Measurements from ENCODE around the gene MAB21L4.

Gene MAB21L4

DNA sequence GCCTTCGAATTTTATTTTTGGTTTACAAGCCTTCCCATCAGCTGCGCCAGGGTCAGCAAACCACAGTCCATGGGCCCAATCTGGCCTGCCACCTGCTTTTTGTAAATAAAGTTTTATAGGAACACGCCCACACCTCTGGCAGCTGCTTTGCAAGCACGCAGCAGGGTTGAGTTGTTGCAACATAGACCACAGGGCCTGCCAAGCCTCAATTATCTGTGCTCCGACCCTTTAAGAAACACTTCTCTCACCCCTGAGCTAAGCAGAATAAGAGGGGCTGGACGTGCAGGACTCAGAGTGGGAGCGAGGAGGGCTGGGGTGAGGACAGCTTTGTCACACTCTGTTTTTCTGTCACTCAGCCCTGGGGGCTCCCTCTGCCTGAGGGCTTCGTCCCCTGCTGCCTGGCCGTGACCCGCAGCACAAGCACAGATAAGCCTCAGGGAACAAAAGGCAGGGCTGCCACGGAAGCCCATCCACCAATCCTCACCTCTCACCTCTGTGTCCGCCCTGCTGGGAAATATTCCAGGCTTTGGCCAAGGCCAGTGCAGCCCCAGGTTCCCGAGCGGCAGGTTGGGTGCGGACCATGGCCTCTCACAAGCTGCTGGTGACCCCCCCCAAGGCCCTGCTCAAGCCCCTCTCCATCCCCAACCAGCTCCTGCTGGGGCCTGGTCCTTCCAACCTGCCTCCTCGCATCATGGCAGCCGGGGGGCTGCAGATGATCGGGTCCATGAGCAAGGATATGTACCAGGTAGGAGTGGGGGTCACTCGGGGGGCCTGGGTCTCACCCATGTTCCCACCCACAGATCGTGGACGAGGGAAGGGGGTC is 27.5 kb downstream of the MAB21L4 start, which contains the start of gene AGXT:
Gene AGXT (plus strand): TSS at position 539 of the 823 bp plus-strand sequence. CDS start 42 bp downstream, at position 581.
- Histone ChIP-seq H3K36me3 (ENCODE audit: control insufficient read depth, insufficient read depth, low read length) (no peaks in the 10 kb centered on the region), H3K9ac (ENCODE audit: low read depth, low read length) (no peak within 1 kb of the TSS), H3K4me3 (ENCODE audit: low read depth, low read length) (no peak within 1 kb of the TSS), H3K4me1 (ENCODE audit: control insufficient read depth, insufficient read depth, low read length) (no peaks in the 10 kb centered on the region), H3K27me3 (ENCODE audit: control insufficient read depth, insufficient read depth, low read length) (no peaks in the 10 kb centered on the region), H3K9me3 (ENCODE audit: control insufficient read depth, insufficient read depth, low read length) (no peaks in the 10 kb centered on the region)

DNA sequence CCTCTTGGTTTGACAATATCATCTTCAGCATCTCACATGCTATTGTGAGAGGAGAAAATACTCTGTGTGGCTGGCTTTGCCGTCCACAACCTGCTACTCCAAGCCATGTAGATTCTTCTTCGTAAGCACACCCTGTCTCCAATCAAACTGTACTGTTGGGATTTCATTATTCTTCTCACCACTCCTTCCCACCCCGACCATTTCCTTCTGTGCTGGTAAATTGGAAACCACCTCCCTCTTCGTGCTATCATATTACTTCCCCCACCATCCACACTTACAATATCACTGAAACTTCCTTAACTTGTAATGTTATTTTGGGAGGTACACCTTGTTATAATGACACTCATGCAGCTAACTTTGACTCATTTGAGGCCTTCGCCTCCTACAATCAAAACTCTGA is 30.6 kb downstream of the MAB21L4 start:
- Histone ChIP-seq H3K36me3 (ENCODE audit: control insufficient read depth, insufficient read depth, low read length) (no peaks in the 10 kb centered on the region), H3K9ac (ENCODE audit: low read depth, low read length) (no peak overlapping the region), H3K4me3 (ENCODE audit: low read depth, low read length) (no peak overlapping the region), H3K27me3 (ENCODE audit: control insufficient read depth, insufficient read depth, low read length) (no peaks in the 10 kb centered on the region), H3K9me3 (ENCODE audit: control insufficient read depth, insufficient read depth, low read length) (no peaks in the 10 kb centered on the region), H3K4me1 (ENCODE audit: control insufficient read depth, insufficient read depth, low read length) (no peaks in the 10 kb centered on the region)

DNA sequence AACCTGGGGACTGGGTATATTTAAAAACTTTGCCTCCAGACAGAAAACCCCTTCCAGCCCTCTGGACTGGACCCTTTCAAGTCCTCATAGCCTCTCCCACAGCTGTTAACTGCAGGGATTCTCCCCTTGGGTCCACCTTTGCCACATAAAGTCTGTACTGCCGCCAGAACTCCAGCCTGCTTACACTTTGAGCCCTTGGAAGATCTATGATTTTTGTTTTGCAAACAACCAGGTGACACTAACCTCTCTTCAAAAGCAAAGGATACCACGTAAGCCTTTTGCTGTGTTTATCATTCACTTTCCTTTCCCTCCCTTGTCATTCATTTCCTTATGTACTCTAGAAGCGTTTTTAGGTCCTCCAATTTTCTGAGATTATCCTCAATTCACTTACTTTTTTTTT is 31.5 kb downstream of the MAB21L4 start:
- Histone ChIP-seq H3K9me3 (ENCODE audit: control insufficient read depth, insufficient read depth, low read length) (no peaks in the 10 kb centered on the region), H3K36me3 (ENCODE audit: control insufficient read depth, insufficient read depth, low read length) (no peaks in the 10 kb centered on the region), H3K9ac (ENCODE audit: low read depth, low read length) (no peak overlapping the region), H3K4me3 (ENCODE audit: low read depth, low read length) (no peak overlapping the region), H3K27me3 (ENCODE audit: control insufficient read depth, insufficient read depth, low read length) (no peaks in the 10 kb centered on the region), H3K4me1 (ENCODE audit: control insufficient read depth, insufficient read depth, low read length) (no peaks in the 10 kb centered on the region)

DNA sequence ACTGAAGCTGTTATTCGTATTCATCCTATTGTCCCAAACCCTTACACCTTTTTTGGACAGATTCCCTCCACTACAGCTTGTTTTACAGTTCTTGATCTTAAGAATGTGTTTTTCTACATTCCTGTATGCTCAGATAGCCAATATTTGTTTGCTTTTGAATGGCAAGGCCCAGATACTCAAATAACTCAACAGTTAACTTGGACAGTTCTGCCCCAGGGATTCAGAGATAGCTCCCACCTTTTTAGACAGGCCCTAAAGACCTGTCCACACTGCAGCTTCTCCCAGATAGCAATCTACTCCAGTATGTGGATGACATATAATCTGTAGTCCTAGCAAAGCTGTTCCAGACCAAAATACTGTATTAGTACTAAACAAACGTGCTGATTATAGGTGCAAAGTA is 34.4 kb downstream of the MAB21L4 start:
- Histone ChIP-seq H3K36me3 (ENCODE audit: control insufficient read depth, insufficient read depth, low read length) (no peaks in the 10 kb centered on the region), H3K4me3 (ENCODE audit: low read depth, low read length) (no peak overlapping the region), H3K4me1 (ENCODE audit: control insufficient read depth, insufficient read depth, low read length) (no peaks in the 10 kb centered on the region), H3K9ac (ENCODE audit: low read depth, low read length) (no peak overlapping the region), H3K9me3 (ENCODE audit: control insufficient read depth, insufficient read depth, low read length) (no peaks in the 10 kb centered on the region), H3K27me3 (ENCODE audit: control insufficient read depth, insufficient read depth, low read length) (no peaks in the 10 kb centered on the region)

DNA sequence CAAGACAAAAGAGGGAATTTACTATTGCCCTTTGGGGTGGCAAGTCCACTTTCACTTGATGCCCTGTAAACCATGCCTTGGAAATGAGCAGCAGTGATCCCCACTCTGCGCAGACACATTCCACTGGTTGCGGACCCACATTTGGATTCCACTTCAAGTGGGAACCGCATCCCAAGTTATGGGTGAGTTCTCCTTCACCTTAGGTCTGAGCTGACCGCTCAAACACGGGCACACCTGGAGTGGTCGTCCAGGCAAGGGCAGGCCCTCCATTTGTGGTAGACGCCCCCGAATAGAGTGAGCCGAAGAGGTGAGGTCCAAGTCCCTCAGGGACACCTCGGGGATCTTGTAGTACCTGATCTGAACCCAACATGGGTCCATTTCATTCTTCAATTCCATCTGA is 37.1 kb downstream of the MAB21L4 start:
- no peaks in the 10 kb centered on the region for H3K9me3 ChIP-seq (ENCODE audit: control insufficient read depth, insufficient read depth, low read length)
- no peaks in the 10 kb centered on the region for H3K4me1 ChIP-seq (ENCODE audit: control insufficient read depth, insufficient read depth, low read length)
- H3K27me3 ChIP-seq (ENCODE audit: control insufficient read depth, insufficient read depth, low read length), result no peaks in the 10 kb centered on the region
- H3K4me3 ChIP-seq (ENCODE audit: low read depth, low read length), result no peak overlapping the region
- H3K36me3 ChIP-seq (ENCODE audit: control insufficient read depth, insufficient read depth, low read length), result peaks cover 3% of the 10 kb centered on the region
- no peak overlapping the region for H3K9ac ChIP-seq (ENCODE audit: low read depth, low read length)

DNA sequence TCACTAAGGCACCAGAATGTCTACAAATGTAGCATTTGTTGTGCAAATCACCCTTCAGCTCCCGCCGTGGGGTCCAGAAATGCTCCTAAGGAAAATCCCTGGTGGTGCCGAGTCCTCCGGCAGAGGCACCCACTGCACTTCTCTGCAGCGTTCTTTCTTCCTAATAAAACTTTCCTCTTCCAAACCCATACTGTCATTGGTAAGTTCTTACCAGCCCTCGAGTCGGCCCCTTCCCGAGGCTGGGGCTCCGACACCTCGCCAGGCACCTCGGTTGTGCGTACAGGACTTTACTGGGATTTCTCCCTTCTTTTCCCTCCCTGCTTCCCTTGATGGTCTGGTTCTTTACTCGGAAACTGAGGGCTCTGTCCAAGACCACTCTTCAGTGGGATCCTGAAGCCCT is 37.6 kb downstream of the MAB21L4 start:
- H3K4me3 ChIP-seq (ENCODE audit: low read depth, low read length), result no peak overlapping the region
- H3K4me1 ChIP-seq (ENCODE audit: control insufficient read depth, insufficient read depth, low read length), result no peaks in the 10 kb centered on the region
- H3K9me3 ChIP-seq (ENCODE audit: control insufficient read depth, insufficient read depth, low read length), result no peaks in the 10 kb centered on the region
- H3K27me3 ChIP-seq (ENCODE audit: control insufficient read depth, insufficient read depth, low read length), result no peaks in the 10 kb centered on the region
- no peak overlapping the region for H3K9ac ChIP-seq (ENCODE audit: low read depth, low read length)
- H3K36me3 ChIP-seq (ENCODE audit: control insufficient read depth, insufficient read depth, low read length), result peaks cover 3% of the 10 kb centered on the region

DNA sequence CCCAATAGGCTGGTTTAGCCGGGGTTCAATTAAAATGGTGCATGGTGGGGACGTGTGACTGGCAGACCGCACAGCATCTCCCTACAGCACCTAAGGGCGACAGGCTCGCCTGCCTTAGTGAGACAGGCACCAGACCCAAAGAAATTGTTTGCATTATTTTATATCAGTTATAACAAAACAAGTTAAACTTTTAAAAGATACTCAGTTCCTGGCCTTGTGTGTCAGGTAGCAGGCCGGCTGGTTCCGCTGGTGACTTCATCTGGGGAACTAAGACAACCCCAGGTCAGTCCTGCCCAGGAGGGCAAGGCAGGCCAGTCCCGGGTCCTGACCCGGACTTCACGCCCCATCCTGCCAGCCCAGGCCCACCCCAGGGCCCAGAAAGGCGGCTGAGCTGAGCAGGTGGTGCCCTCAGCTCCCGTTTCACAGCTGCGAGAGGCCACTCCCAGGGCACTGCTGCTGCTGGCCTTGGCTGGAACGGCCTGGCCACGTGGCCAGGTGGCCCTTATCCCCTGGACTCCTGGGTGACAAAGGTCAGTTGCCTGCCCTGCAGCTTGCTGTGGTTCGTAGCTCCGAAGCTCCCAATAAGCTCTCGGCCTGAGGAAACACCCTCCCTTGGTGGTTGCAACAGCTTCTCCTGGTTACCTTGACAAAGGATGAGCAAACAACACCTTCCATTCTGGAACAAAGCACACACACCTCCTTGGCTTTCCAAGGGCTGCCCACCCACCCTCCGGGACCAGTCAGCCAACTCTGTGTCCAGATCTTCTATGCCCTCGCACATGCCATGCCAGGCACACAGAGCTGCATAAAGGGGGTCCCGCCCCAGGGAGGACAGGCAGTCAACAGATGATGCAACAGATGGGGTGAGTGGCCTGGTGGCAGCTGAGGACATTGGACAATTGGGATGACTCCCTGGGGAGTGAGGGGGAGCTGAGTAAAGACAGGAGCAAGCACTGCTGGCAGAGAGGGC is 38.6 kb downstream of the MAB21L4 start:
- H3K4me1 ChIP-seq (ENCODE audit: control insufficient read depth, insufficient read depth, low read length), result no peaks in the 10 kb centered on the region
- no peak overlapping the region for H3K4me3 ChIP-seq (ENCODE audit: low read depth, low read length)
- H3K9me3 ChIP-seq (ENCODE audit: control insufficient read depth, insufficient read depth, low read length), result no peaks in the 10 kb centered on the region
- peaks cover 3% of the 10 kb centered on the region for H3K36me3 ChIP-seq (ENCODE audit: control insufficient read depth, insufficient read depth, low read length)
- H3K9ac ChIP-seq (ENCODE audit: low read depth, low read length), result no peak overlapping the region
- H3K27me3 ChIP-seq (ENCODE audit: control insufficient read depth, insufficient read depth, low read length), result no peaks in the 10 kb centered on the region

DNA sequence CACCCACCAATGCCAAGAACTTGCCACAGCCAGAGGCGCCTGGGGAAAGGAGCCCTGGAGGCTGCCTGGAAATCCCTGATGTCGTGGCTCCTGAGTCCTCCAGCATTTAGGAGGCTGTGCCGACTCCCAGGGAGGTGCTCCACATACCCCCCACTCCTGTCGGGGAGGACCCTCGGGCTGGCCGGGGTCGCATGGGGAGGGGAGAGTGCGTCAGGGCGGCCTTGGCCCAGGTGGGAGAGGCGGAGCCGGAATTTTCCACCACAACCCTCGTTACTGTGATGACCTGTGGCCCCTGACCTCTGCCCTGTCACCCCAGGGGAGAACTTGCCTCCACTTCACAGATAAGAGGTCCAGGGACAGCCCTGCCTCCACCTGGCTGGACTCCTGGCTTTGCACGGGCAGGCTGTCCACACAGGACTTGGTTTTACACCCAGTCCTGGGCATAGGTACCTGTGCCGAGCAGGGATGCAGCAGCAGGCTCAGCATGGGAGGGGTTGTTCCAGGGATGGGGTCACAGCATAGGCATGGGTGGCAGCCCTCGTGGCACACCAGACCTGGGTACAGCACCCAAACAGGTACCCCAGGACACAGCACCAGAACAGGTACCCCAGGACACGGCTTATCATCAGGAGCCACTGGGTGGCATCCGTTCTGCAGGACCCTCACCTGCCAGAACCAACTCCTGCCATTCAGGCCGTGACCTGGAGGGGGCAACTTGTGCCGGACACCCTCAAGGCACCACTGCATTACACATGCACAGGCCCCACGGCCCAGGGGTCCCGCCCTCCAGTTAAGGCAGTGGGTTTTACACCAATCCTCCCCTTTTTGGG is 39.6 kb downstream of the MAB21L4 start:
- H3K4me1 ChIP-seq (ENCODE audit: control insufficient read depth, insufficient read depth, low read length), result no peaks in the 10 kb centered on the region
- peaks cover 3% of the 10 kb centered on the region for H3K36me3 ChIP-seq (ENCODE audit: control insufficient read depth, insufficient read depth, low read length)
- H3K9me3 ChIP-seq (ENCODE audit: control insufficient read depth, insufficient read depth, low read length), result no peaks in the 10 kb centered on the region
- no peaks in the 10 kb centered on the region for H3K27me3 ChIP-seq (ENCODE audit: control insufficient read depth, insufficient read depth, low read length)
- no peak overlapping the region for H3K9ac ChIP-seq (ENCODE audit: low read depth, low read length)
- H3K4me3 ChIP-seq (ENCODE audit: low read depth, low read length), result no peak overlapping the region

DNA sequence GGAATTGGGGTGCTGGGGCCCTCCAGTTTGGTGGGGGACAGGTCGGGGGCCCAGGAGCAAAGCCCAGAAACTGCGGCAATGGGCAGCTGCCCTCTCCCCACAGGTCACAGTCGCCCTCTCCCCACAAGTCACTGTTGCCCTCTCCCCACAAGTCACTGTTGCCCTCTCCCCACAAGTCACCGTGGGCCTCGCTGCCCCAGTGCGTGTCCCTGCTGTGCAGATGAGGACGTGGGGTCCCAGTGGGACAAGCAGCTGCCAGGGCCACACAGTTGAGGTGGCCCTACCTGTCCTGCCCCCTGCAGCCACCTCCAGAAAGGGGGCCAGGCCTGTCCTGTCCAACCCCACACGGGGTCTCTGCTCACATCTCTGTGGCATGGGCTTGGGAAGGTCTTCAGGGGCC is 40.3 kb downstream of the MAB21L4 start:
- no peaks in the 10 kb centered on the region for H3K4me1 ChIP-seq (ENCODE audit: control insufficient read depth, insufficient read depth, low read length)
- no peaks in the 10 kb centered on the region for H3K27me3 ChIP-seq (ENCODE audit: control insufficient read depth, insufficient read depth, low read length)
- peaks cover 3% of the 10 kb centered on the region for H3K36me3 ChIP-seq (ENCODE audit: control insufficient read depth, insufficient read depth, low read length)
- no peak overlapping the region for H3K4me3 ChIP-seq (ENCODE audit: low read depth, low read length)
- H3K9ac ChIP-seq (ENCODE audit: low read depth, low read length), result no peak overlapping the region
- no peaks in the 10 kb centered on the region for H3K9me3 ChIP-seq (ENCODE audit: control insufficient read depth, insufficient read depth, low read length)

DNA sequence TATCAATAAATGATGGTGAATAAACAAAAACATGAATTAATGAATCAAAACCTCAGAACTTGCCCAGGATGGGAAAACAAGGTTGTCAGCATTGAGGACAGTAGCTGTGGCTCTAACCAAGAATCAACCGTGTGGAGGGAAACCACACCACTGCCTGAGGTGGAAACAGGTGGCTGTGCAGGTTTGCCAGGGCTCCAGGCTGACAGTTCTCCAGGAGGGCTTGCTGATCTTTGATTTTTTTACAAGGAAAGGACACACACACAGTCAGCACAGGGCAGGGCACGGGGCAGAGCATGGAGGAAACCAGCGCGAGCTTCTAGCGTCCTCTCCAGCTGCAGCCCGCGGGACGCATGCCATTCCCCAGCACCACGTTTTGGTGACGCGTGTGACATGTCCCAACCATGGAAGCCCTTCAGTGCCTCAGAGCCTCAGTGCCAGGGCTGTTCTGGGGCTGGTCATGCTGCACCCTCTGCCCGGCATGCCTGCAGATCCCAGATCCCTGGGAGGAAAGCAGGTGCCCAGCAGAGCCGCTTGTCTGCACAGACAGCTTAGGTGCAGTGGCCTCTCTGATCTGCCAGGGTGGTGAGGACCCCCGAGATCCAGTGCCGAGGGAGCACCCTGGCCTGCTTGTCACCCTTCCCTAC is 43.2 kb downstream of the MAB21L4 start:
- Histone ChIP-seq H3K27me3 (ENCODE audit: control insufficient read depth, insufficient read depth, low read length) (no peaks in the 10 kb centered on the region), H3K9me3 (ENCODE audit: control insufficient read depth, insufficient read depth, low read length) (no peaks in the 10 kb centered on the region), H3K4me3 (ENCODE audit: low read depth, low read length) (no peak overlapping the region)

More for the DNA sequence above, 43.2 kb downstream of the MAB21L4 start:
- Histone ChIP-seq H3K9ac (ENCODE audit: low read depth, low read length) (no peak overlapping the region), H3K4me1 (ENCODE audit: control insufficient read depth, insufficient read depth, low read length) (no peaks in the 10 kb centered on the region), H3K36me3 (ENCODE audit: control insufficient read depth, insufficient read depth, low read length) (peaks cover 3% of the 10 kb centered on the region)
